Measurements from ENCODE around the gene SECISBP2. TPM values are rescaled to one million over a fixed set of nuclear protein-coding genes. Genes with fewer than 3 reads are reported as not detected.

Gene SECISBP2
- total and polyA plus RNA-seq, 2 experiments from 2014 or later = 77.7 to 86.8 TPM

GRCh38 chr9:89375191-89375760, 57.0 kb downstream of the SECISBP2 start:
- Histone ChIP-seq H2AFZ (no peak overlapping the region), H3K27ac (ENCODE audit: low read depth) (no peak overlapping the region), H3F3A (replicated peaks; ENCODE audit: low read depth) (no peaks in the 10 kb centered on the region), H3K36me3 (ENCODE audit: insufficient read depth) (peaks cover 9% of the 10 kb centered on the region; the same call in 1 of the 2 replicates), H3K27me3 (ENCODE audit: insufficient read depth) (no peaks in the 10 kb centered on the region), H4K20me1 (replicated peaks; ENCODE audit: insufficient read depth) (no peaks in the 10 kb centered on the region), H3K4me1 (ENCODE audit: insufficient read depth) (peaks cover 3% of the 10 kb centered on the region; the same call in 1 of the 2 replicates), H3K4me3 (no peak overlapping the region), H3K4me2 (no peak overlapping the region), H3K9me2 (ENCODE audit: insufficient read depth) (no peaks in the 10 kb centered on the region), H3K79me2 (replicated peaks; ENCODE audit: insufficient read depth) (no peaks in the 10 kb centered on the region)
- Mint-ChIP-seq H3K27ac (no peak overlapping the region), H3K27me3 (ENCODE audit: insufficient read depth, low read depth, poor library complexity) (peaks cover 7% of the 10 kb centered on the region), H3K4me3 (no peak overlapping the region), H3K9me3 (no peaks in the 10 kb centered on the region; the same call in 2 of the 3 replicates), H3K4me1 (no peaks in the 10 kb centered on the region; the same call in 2 of the 3 replicates), H3K36me3 (ENCODE audit: low read depth) (peaks cover 32% of the 10 kb centered on the region)
- TF ChIP-seq CREB1 (CRISPR knock-in tag; IDR thresholded peaks at IDR 0.05; ENCODE audit: low read depth) = no peak
- no peak for TF ChIP-seq REST (IDR thresholded peaks at IDR 0.05; ENCODE audit: unreplicated experiment)
- TF ChIP-seq POLR2AphosphoS5 (IDR thresholded peaks at IDR 0.05; ENCODE audit: low read depth) = no peak
- no peak for TF ChIP-seq CTCF (conservative IDR thresholded peaks at IDR 0.05; ENCODE audit: low read depth in 2 of 2)
- ATAC-seq (peak; percentile 21), DNase-seq (ENCODE audit: low spot score) (no peak)

GRCh38 chr9:89376286-89376685, 58.0 kb downstream of the SECISBP2 start:
- H4K20me1 ChIP-seq (replicated peaks; ENCODE audit: insufficient read depth) = no peaks in the 10 kb centered on the region
- H3K36me3 ChIP-seq (ENCODE audit: insufficient read depth) = peaks cover 9% of the 10 kb centered on the region; the same call in 1 of the 2 replicates
- no peak for DNase-seq (ENCODE audit: low spot score)
- H3K4me3 ChIP-seq = no peak overlapping the region
- ATAC-seq = no peak
- peaks cover 3% of the 10 kb centered on the region; the same call in 1 of the 2 replicates for H3K4me1 ChIP-seq (ENCODE audit: insufficient read depth)
- Mint-ChIP-seq H3K27me3 (ENCODE audit: insufficient read depth, low read depth, poor library complexity) (peaks cover 7% of the 10 kb centered on the region), H3K4me3 (no peak overlapping the region), H3K4me1 (no peaks in the 10 kb centered on the region; the same call in 2 of the 3 replicates), H3K36me3 (ENCODE audit: low read depth) (peaks cover 37% of the 10 kb centered on the region), H3K27ac (no peak overlapping the region; the same call in 1 of the 2 replicates), H3K9me3 (no peaks in the 10 kb centered on the region; the same call in 2 of the 3 replicates)
- H2AFZ ChIP-seq = no peak overlapping the region
- no peaks in the 10 kb centered on the region for H3F3A ChIP-seq (replicated peaks; ENCODE audit: low read depth)
- no peak overlapping the region for H3K27ac ChIP-seq (ENCODE audit: low read depth)
- H3K79me2 ChIP-seq (replicated peaks; ENCODE audit: insufficient read depth) = no peaks in the 10 kb centered on the region
- no peaks in the 10 kb centered on the region for H3K27me3 ChIP-seq (ENCODE audit: insufficient read depth)
- TF ChIP-seq NANOG (IDR thresholded peaks at IDR 0.05; ENCODE audit: borderline replicate concordance) (no peak), EZH2 (IDR thresholded peaks at IDR 0.05; ENCODE audit: low read depth, unreplicated experiment) (no peak), ZNF462 (CRISPR knock-in tag; IDR thresholded peaks at IDR 0.05) (no peak), CREB1 (CRISPR knock-in tag; IDR thresholded peaks at IDR 0.05; ENCODE audit: low read depth) (no peak), JUNB (IDR thresholded peaks at IDR 0.05; ENCODE audit: unreplicated experiment) (no peak), ZNF114 (CRISPR knock-in tag; IDR thresholded peaks at IDR 0.05) (no peak), ZNF331 (CRISPR knock-in tag; IDR thresholded peaks at IDR 0.05; ENCODE audit: low read depth) (no peak)
- no peaks in the 10 kb centered on the region for H3K9me2 ChIP-seq (ENCODE audit: insufficient read depth)
- H3K4me2 ChIP-seq = no peak overlapping the region

Data from GM23338 (cell line).